ENCODE measurements around the gene PON2. TPM values are rescaled to one million over a fixed set of nuclear protein-coding genes. Genes with fewer than 3 reads are reported as not detected.

The PON2 gene
- total RNA-seq, 2 donors from 2014 or later: 66.3 to 66.8 TPM

DNA sequence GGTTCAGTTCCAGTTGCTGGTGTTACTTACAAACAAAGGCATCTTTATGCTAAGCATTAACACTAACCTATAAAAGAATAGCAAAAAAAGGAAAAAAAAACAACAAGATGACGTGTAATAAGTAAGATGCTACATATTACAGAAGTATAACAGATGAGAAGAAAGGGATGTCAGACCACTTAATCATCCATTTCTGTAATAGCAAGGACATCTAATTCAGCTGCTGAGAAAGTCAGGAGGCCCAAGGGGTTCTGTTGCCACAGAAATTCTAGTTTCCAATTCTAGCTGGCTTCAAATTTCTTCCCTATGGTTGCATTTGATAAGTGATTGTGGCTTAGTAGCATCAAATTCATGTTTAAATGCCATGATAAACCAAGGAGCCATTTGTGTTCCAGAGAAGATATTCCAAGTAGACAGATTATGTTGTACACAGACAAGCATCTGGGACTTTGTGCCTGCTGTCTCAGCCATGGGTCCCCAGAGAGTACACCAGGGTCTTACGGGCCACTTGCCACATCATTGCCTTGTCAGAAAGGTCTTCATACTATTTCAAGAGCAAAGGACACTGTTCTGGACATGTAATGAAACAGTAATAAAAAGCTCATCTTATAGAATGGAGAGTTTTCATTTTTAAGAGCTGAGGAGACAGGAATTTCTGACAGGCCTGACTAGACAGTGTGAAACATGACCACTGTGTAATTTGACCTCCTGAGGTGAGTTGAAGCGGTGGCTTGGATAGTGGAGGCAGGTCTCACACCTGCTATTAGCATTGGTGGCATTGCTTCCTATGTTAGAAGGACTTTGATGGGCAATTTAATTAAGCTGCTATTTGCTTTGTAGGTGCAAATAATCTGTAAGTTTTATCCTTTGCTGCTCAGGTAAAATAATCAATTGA is 46.7 kb upstream of the PON2 start:
- Mint-ChIP-seq H3K9me3 (no peaks in the 10 kb centered on the region), H3K4me1 (peaks cover 6% of the 10 kb centered on the region), H3K27ac (no peak overlapping the region), H3K27me3 (ENCODE audit: insufficient read depth) (no peaks in the 10 kb centered on the region), H3K4me3 (no peak overlapping the region), H3K36me3 (ENCODE audit: low read depth) (no peaks in the 10 kb centered on the region)
- WGBS, 2 experiments (ENCODE audit: insufficient coverage in 1 of 2, insufficient read length in 1 of 2): 80 to 96% methylated on average over 1 to 3 of the region's 3 CpGs
- H3K36me3 ChIP-seq (ENCODE audit: control insufficient read depth, insufficient read depth, low read length): no peaks in the 10 kb centered on the region
- H3K27me3 ChIP-seq (ENCODE audit: control insufficient read depth, insufficient read depth, low read length, poor library complexity, severe bottlenecking): no peaks in the 10 kb centered on the region
- H3K9ac ChIP-seq (ENCODE audit: extremely low read depth, low read length, poor library complexity, severe bottlenecking): no peak overlapping the region
- TF ChIP-seq, protein P1, sequence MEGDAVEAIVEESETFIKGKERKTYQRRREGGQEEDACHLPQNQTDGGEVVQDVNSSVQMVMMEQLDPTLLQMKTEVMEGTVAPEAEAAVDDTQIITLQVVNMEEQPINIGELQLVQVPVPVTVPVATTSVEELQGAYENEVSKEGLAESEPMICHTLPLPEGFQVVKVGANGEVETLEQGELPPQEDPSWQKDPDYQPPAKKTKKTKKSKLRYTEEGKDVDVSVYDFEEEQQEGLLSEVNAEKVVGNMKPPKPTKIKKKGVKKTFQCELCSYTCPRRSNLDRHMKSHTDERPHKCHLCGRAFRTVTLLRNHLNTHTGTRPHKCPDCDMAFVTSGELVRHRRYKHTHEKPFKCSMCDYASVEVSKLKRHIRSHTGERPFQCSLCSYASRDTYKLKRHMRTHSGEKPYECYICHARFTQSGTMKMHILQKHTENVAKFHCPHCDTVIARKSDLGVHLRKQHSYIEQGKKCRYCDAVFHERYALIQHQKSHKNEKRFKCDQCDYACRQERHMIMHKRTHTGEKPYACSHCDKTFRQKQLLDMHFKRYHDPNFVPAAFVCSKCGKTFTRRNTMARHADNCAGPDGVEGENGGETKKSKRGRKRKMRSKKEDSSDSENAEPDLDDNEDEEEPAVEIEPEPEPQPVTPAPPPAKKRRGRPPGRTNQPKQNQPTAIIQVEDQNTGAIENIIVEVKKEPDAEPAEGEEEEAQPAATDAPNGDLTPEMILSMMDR (conservative IDR thresholded peaks at IDR 0.05): no peak
- H3K4me3 ChIP-seq (ENCODE audit: low read length): no peak overlapping the region
- no peak for DNase-seq
- no peak overlapping the region for H3K27ac ChIP-seq (ENCODE audit: low read depth, low read length)
- H3K9me3 ChIP-seq (ENCODE audit: control insufficient read depth, low read length): no peaks in the 10 kb centered on the region
- H3K4me1 ChIP-seq (ENCODE audit: control insufficient read depth, insufficient read depth, low read length): no peaks in the 10 kb centered on the region

DNA sequence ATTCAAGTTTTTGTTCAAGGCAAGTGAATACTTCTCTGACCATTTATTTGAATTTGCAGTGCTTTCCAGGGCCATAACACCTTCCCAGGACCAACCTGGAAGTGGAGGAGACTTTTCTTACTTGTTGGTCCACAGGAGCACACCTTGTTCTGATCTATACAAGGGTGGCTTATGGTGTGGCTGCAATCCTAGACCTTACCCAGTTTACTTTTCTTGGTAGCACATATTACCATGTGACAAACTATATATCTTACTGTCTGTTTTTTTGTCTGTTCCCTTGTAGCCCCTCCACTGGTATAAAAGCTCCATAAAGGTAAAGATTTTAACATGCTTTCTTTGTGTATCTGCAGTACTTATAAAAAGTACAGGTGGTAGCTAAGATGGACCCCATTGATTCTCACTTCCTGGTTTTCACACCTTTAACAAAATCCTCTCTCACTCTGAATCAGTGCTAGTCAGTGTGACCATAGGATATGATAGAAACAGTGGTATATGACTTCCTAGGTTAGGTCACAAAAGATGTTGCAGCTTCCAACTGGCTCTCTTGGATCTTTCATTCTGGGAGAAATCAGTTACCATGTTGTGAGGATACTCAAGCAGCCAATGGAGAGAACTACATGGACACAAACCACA is 45.3 kb upstream of the PON2 start:
- Histone ChIP-seq H3K27ac (ENCODE audit: low read depth, low read length) (no peak overlapping the region), H3K4me1 (ENCODE audit: control insufficient read depth, insufficient read depth, low read length) (no peaks in the 10 kb centered on the region), H3K36me3 (ENCODE audit: control insufficient read depth, insufficient read depth, low read length) (no peaks in the 10 kb centered on the region), H3K9me3 (ENCODE audit: control insufficient read depth, low read length) (no peaks in the 10 kb centered on the region), H3K27me3 (ENCODE audit: control insufficient read depth, insufficient read depth, low read length, poor library complexity, severe bottlenecking) (no peaks in the 10 kb centered on the region), H3K9ac (ENCODE audit: extremely low read depth, low read length, poor library complexity, severe bottlenecking) (no peak overlapping the region), H3K4me3 (ENCODE audit: low read length) (no peak overlapping the region)
- no peak for DNase-seq
- TF ChIP-seq, protein P1 (conservative IDR thresholded peaks at IDR 0.05): no peak
- Mint-ChIP-seq H3K4me3 (no peak overlapping the region), H3K9me3 (no peaks in the 10 kb centered on the region), H3K36me3 (ENCODE audit: low read depth) (no peaks in the 10 kb centered on the region), H3K27me3 (ENCODE audit: insufficient read depth) (no peaks in the 10 kb centered on the region), H3K27ac (no peak overlapping the region), H3K4me1 (peaks cover 7% of the 10 kb centered on the region)

DNA sequence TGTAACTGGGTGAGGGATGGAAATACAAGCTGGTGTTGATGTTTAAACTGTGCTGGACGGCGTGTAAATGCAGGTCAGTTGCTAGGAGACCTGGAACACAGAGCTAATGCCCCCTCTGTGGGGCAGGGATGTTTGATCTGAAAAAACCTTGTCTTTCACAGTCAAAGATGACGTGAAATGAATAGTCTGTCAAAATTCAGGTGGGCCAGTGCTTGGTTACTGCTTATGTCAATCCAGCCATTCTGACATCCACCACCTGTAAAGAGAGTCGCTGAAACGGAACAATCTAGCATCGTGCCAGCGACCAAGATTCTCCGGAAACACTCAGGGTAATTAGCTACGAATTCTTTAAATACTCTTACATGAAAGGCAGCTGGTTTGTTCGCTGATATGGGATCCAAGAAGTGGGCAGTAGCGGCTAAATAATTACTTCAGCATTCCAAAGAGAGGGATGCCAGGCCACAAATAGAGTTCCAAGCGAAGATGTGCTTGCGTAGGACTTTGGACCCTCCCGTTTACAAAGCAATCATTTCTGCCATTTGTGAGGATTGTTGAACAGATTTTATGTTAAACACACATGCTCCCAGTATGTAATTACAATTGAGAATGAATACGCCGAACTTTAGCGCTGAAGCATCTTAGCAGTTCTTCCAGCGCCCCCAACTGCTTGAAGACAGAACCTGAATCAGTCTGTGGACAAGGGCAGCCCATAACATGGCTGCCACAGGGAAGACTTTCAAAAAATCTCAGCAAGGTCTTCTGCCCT is 43.6 kb upstream of the PON2 start:
- TF ChIP-seq, protein P1 (conservative IDR thresholded peaks at IDR 0.05): peak; percentile 70
- Histone ChIP-seq H3K4me1 (ENCODE audit: control insufficient read depth, insufficient read depth, low read length) (no peaks in the 10 kb centered on the region), H3K27ac (ENCODE audit: low read depth, low read length) (peak overlapping the region; percentile 85), H3K36me3 (ENCODE audit: control insufficient read depth, insufficient read depth, low read length) (no peaks in the 10 kb centered on the region), H3K27me3 (ENCODE audit: control insufficient read depth, insufficient read depth, low read length, poor library complexity, severe bottlenecking) (no peaks in the 10 kb centered on the region), H3K4me3 (ENCODE audit: low read length) (no peak overlapping the region), H3K9ac (ENCODE audit: extremely low read depth, low read length, poor library complexity, severe bottlenecking) (no peak overlapping the region), H3K9me3 (ENCODE audit: control insufficient read depth, low read length) (no peaks in the 10 kb centered on the region)
- H3K36me3 Mint-ChIP-seq (ENCODE audit: low read depth): no peaks in the 10 kb centered on the region
- no peaks in the 10 kb centered on the region for H3K9me3 Mint-ChIP-seq
- DNase-seq: peak; percentile 71
- WGBS, 2 experiments (ENCODE audit: insufficient coverage in 1 of 2, insufficient read length in 1 of 2): 76 to 86% methylated on average over 15 to 18 of the region's 18 CpGs
- peaks cover 7% of the 10 kb centered on the region for H3K4me1 Mint-ChIP-seq
- H3K27me3 Mint-ChIP-seq (ENCODE audit: insufficient read depth): no peaks in the 10 kb centered on the region
- no peak overlapping the region for H3K4me3 Mint-ChIP-seq
- H3K27ac Mint-ChIP-seq: no peak overlapping the region
